Glutamatergic neuron (in vitro differentiated cells): Measurements from ENCODE around the gene NTM. TPM values are rescaled to one million over a fixed set of nuclear protein-coding genes. Genes with fewer than 3 reads are reported as not detected.

ENCODE experiments used
- DNase-seq: peaks from one replicate; pipeline ENCODE4 v3.0.0; 2022
- H3K27ac Mint-ChIP-seq: one replicate; pipeline ENCODE4 v1.8.0; 2020; ENCODE audit warnings: mild to moderate bottlenecking, mixed read lengths, inconsistent platforms; ENCODE audit not compliant: unreplicated experiment
- H3K27me3 Mint-ChIP-seq: one replicate; pipeline ENCODE4 v1.8.0; 2020; ENCODE audit warnings: mild to moderate bottlenecking, moderate library complexity, mixed read lengths, inconsistent platforms; ENCODE audit not compliant: unreplicated experiment
- H3K36me3 Mint-ChIP-seq: one replicate; pipeline ENCODE4 v1.8.0; 2020; ENCODE audit warnings: mild to moderate bottlenecking, mixed read lengths, inconsistent platforms; ENCODE audit not compliant: unreplicated experiment
- H3K4me1 Mint-ChIP-seq: one replicate; pipeline ENCODE4 v1.8.0; 2020; ENCODE audit warnings: mild to moderate bottlenecking, low read depth, mixed read lengths, inconsistent platforms; ENCODE audit not compliant: unreplicated experiment
- H3K4me3 Mint-ChIP-seq: one replicate; pipeline ENCODE4 v1.8.0; 2020; ENCODE audit warnings: mild to moderate bottlenecking, mixed read lengths, inconsistent platforms; ENCODE audit not compliant: unreplicated experiment
- H3K9me3 Mint-ChIP-seq: one replicate; pipeline ENCODE4 v1.8.0; 2020; ENCODE audit warnings: mild to moderate bottlenecking, moderate library complexity, mixed read lengths, inconsistent platforms; ENCODE audit not compliant: unreplicated experiment
- total RNA-seq: library from RNA; stranded (reverse); fragmentation: NEBNext Ultra II Directional; extraction: Animal tissue kit (Norgen Biotek cat#: 25700); gene quantifications from one replicate; pipeline ENCODE4 v1.2.1, GENCODE V29; 2021; ENCODE audit not compliant: unreplicated experiment
- TF ChIP-seq, protein P1 (sequence below): fragments of 200-600 bp; sonication (generic); IDR thresholded peaks from one replicate; pipeline ENCODE4 v1.5.0; 2021; ENCODE audit not compliant: partially characterized antibody, unreplicated experiment

NTM gene
- total RNA-seq, 1 donor from 2014 or later, result 1.2 TPM

GRCh38 chr11:131483877-131484276 is 113.5 kb downstream of the NTM start:
- peaks cover 4% of the 10 kb centered on the region for H3K9me3 Mint-ChIP-seq
- no peak for DNase-seq
- H3K36me3 Mint-ChIP-seq, result no peaks in the 10 kb centered on the region
- no peak overlapping the region for H3K4me3 Mint-ChIP-seq
- no peak overlapping the region for H3K27ac Mint-ChIP-seq
- H3K27me3 Mint-ChIP-seq, result peaks cover 4% of the 10 kb centered on the region
- TF ChIP-seq, protein P1, sequence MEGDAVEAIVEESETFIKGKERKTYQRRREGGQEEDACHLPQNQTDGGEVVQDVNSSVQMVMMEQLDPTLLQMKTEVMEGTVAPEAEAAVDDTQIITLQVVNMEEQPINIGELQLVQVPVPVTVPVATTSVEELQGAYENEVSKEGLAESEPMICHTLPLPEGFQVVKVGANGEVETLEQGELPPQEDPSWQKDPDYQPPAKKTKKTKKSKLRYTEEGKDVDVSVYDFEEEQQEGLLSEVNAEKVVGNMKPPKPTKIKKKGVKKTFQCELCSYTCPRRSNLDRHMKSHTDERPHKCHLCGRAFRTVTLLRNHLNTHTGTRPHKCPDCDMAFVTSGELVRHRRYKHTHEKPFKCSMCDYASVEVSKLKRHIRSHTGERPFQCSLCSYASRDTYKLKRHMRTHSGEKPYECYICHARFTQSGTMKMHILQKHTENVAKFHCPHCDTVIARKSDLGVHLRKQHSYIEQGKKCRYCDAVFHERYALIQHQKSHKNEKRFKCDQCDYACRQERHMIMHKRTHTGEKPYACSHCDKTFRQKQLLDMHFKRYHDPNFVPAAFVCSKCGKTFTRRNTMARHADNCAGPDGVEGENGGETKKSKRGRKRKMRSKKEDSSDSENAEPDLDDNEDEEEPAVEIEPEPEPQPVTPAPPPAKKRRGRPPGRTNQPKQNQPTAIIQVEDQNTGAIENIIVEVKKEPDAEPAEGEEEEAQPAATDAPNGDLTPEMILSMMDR, result no peak
- peaks cover 32% of the 10 kb centered on the region for H3K4me1 Mint-ChIP-seq

DNA sequence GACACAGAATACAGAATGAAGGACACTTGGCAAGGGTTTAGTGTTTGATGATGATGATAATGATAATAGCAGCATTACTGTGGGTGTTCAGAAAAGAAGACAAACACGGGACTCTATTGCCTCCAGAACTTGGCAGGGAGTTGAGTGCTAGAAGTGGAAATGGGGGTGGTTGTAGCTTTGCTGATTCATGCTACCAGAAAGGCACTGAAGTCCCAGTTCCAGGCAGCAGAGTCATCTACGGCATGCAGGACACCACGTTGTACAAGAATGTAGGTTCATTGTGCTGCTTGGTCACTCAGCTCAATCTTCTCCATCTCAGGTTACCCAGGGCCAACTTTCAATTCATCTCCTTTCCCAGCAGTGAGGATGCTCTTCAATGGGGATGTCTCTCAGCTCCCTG is 115.7 kb downstream of the NTM start:
- Mint-ChIP-seq H3K27ac (no peak overlapping the region), H3K36me3 (no peaks in the 10 kb centered on the region), H3K4me3 (no peak overlapping the region), H3K27me3 (peaks cover 4% of the 10 kb centered on the region), H3K9me3 (peaks cover 6% of the 10 kb centered on the region), H3K4me1 (peaks cover 20% of the 10 kb centered on the region)
- TF ChIP-seq, protein P1, result no peak
- no peak for DNase-seq

DNA sequence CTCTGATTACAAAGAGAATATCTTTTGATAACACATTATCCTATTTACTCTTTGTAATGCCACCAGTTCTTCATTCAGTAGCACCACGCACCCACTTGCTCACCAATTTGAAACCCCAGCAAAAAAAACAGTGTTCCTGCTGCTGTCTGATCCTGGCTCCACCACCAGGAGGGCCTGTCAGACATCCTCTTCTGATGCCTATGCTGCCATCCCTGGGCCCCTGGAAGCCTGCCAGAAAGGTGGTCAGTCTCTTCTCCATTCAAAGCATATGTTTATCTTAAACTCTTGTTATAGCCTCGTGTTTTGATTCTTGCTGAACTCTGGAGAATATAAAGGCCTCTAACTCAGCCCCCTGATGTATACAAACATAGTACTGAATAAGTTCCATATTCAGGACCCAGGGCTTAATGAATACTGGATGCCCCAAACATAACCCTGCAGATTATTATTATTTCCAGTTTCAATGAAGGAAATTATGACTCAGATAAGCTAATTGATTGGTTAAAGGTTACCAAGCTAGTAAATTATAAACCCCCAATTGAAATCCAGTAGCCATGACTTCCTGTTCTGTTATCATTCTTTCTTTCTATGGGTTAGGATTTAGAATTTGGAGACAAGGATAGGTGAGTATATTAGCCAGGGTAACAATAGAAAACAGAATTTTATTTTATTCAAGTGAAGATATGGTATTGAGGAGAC is 116.7 kb downstream of the NTM start:
- no peak overlapping the region for H3K4me3 Mint-ChIP-seq
- peaks cover 4% of the 10 kb centered on the region for H3K27me3 Mint-ChIP-seq
- peaks cover 5% of the 10 kb centered on the region for H3K9me3 Mint-ChIP-seq
- H3K36me3 Mint-ChIP-seq, result no peaks in the 10 kb centered on the region
- TF ChIP-seq, protein P1, result no peak
- no peak overlapping the region for H3K27ac Mint-ChIP-seq
- DNase-seq, result no peak
- peaks cover 14% of the 10 kb centered on the region for H3K4me1 Mint-ChIP-seq

DNA sequence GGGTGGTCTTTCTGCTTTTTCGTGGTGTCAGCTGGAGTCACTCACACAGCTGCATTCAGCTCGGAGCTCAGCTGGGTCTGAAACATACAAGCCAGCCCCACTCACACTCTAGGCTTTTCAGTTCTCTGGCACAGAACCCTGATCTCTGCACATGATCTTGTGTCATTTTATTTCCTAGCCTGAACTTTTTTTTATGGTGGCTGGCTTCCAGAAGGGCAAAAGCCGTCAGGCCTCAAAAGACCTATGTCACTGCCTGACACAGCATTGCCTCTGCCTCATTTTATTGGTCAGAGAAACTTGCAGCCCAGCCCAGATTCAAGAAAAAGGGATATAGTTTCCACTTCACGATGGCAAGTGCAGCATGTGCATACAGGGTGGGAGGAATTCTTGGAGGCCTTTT is 117.8 kb downstream of the NTM start:
- H3K27ac Mint-ChIP-seq, result no peak overlapping the region
- DNase-seq, result no peak
- H3K4me1 Mint-ChIP-seq, result peaks cover 5% of the 10 kb centered on the region
- H3K36me3 Mint-ChIP-seq, result no peaks in the 10 kb centered on the region
- peaks cover 4% of the 10 kb centered on the region for H3K27me3 Mint-ChIP-seq
- H3K4me3 Mint-ChIP-seq, result no peak overlapping the region
- TF ChIP-seq, protein P1, result no peak
- peaks cover 4% of the 10 kb centered on the region for H3K9me3 Mint-ChIP-seq

GRCh38 chr11:131491503-131491902 is 121.1 kb downstream of the NTM start:
- Mint-ChIP-seq H3K36me3 (no peaks in the 10 kb centered on the region), H3K4me1 (peaks cover 14% of the 10 kb centered on the region), H3K9me3 (peaks cover 4% of the 10 kb centered on the region), H3K27ac (no peak overlapping the region), H3K27me3 (peaks cover 2% of the 10 kb centered on the region), H3K4me3 (no peak overlapping the region)
- TF ChIP-seq, protein P1, result no peak
- no peak for DNase-seq
